ENCODE data around the gene PPP2R1A.

GRCh38 chr19:52188822-52189734, 774 bp upstream of the PPP2R1A start:
- TF ChIP-seq POLR2AphosphoS5 (IDR thresholded peaks at IDR 0.05; ENCODE audit: borderline replicate concordance, low read depth, low read length), result peak; percentile 82
- TF ChIP-seq EZH2 (IDR thresholded peaks at IDR 0.05), result no peak
